Spleen (tissue), 11 donors: ENCODE measurements around the gene UROC1. TPM values are rescaled to one million over a fixed set of nuclear protein-coding genes. Genes with fewer than 3 reads are reported as not detected.
A peak's percentile ranks its signal among the peaks of the same experiment; 100 is the strongest.

Source experiments
- DNase-seq: peaks from one replicate; pipeline ENCODE4 v3.0.0-alpha.2; 2020
- H3K27ac ChIP-seq, 8 donors: fragments of 200-600 bp; sonication (generic) in 7 of 8; 1 replicate in 4 of 8; 2 replicates in 4 of 8; pipeline versions ENCODE4 v1.5.0 to v1.8.0; 2016 to 2021; ENCODE audit warnings: inconsistent platforms in 4 of 8, mild to moderate bottlenecking in 4 of 8, moderate library complexity in 1 of 8
- H3K27me3 ChIP-seq, 7 donors: fragments of 200-600 bp; sonication (generic) in 6 of 7; replicated peaks in 1 of 7; 1 replicate in 4 of 7; 2 replicates in 3 of 7; pipeline versions ENCODE4 v1.5.0 to v1.8.0; 2016 to 2021; ENCODE audit warnings: inconsistent platforms in 3 of 7, mild to moderate bottlenecking in 1 of 7
- H3K36me3 ChIP-seq, 6 donors: fragments of 200-600 bp; sonication (generic) in 5 of 6; 1 replicate in 4 of 6; 2 replicates in 2 of 6; pipeline versions ENCODE4 v1.5.0 to v1.8.0; 2016 to 2021; ENCODE audit warnings: inconsistent platforms in 2 of 6
- H3K4me1 ChIP-seq, 6 donors: fragments of 200-600 bp; sonication (generic) in 5 of 6; 1 replicate in 3 of 6; 2 replicates in 3 of 6; pipeline versions ENCODE4 v1.5.0 to v1.8.0; 2016 to 2021; ENCODE audit warnings: inconsistent platforms in 3 of 6
- H3K4me3 ChIP-seq, 8 donors: fragments of 200-600 bp; sonication (generic) in 7 of 8; 1 replicate in 4 of 8; 2 replicates in 4 of 8; pipeline versions ENCODE4 v1.5.0 to v1.8.0; 2016 to 2021; ENCODE audit warnings: inconsistent platforms in 4 of 8, mild to moderate bottlenecking in 4 of 8, moderate library complexity in 2 of 8
- H3K9me3 ChIP-seq, 8 donors: fragments of 200-600 bp; sonication (generic) in 7 of 8; 1 replicate in 4 of 8; 2 replicates in 4 of 8; pipeline versions ENCODE4 v1.5.0 to v1.8.0; 2016 to 2021; ENCODE audit warnings: inconsistent platforms in 4 of 8
- CTCF ChIP-seq, 11 experiments: fragments of 200-600 bp in 7 of 11; fragments of 450-650 bp in 4 of 11; sonication (generic) in 4 of 11; IDR thresholded peaks in 8 of 11; conservative IDR thresholded peaks in 3 of 11; 1 replicate in 7 of 11; 2 replicates in 4 of 11; pipeline versions ENCODE4 v1.4.0 to v1.8.0; 2016 to 2021; ENCODE audit warnings: antibody characterized with exemption in 11 of 11, inconsistent platforms in 4 of 11, mild to moderate bottlenecking in 1 of 11
- POLR2A ChIP-seq, 3 donors: fragments of 450-650 bp; IDR thresholded peaks; one replicate each; pipeline ENCODE4 v1.5.1; 2017; ENCODE audit warnings: antibody characterized with exemption in 3 of 3, mild to moderate bottlenecking in 1 of 3
- POLR2AphosphoS5 ChIP-seq, 3 donors: sonication (generic); formaldehyde crosslinking; IDR thresholded peaks; one replicate each; pipeline ENCODE4 v1.5.1; 2017; ENCODE audit warnings: antibody characterized with exemption in 3 of 3
- WGBS, 5 donors: extraction: QIAGEN DNeasy Blood & Tissue Kit in 3 of 5; methylation state at CpG; one replicate each; pipeline versions ENCODE4 v1.1.5 to v1.1.7; 2013 to 2018; 5-methylcytosine and 5-hydroxymethylcytosine counted together
- intact Hi-C: fragments of 100-400 bp; cut with DNase I; formaldehyde crosslinking; loops from one replicate; pipeline ENCODE4 v1.15.0; 2023; ENCODE audit warnings: low total_unique reads
- polyA plus RNA-seq, 3 donors: library from polyadenylated mRNA; stranded (reverse); fragments of 200-250 nt; gene quantifications; one replicate each; pipeline ENCODE4 v1.2.1, GENCODE V29; 2013
- total RNA-seq, 7 donors: library from RNA; depleted of rRNA in 3 of 7; stranded (reverse); fragments of >200 nt in 3 of 7; fragmentation: NEBNext Ultra II Directional in 4 of 7; extraction: Animal tissue kit (Norgen Biotek cat#: 25700) in 4 of 7; gene quantifications; one replicate each; pipeline versions ENCODE4 v1.1.0 to v1.2.1, GENCODE V29; 2016 to 2021
- donor health status: healthy with polysubstance abuse.
- donor health status: DM: no; HTN: no; CAD: no; lungs with moderate emphysema.
- donor health status: DM: no; HTN: no; CAD: no.
- donor health status: Bipolar disorder and iron deficiency.
- donor health status: healthy.
- donor health status: DM: no; HTN: no; CAD: no.
- donor health status: DM: yes; HTN: yes; CAD: no.

Gene UROC1
- total and polyA plus RNA-seq, 10 donors, result 0.02 to 0.16 (median 0.03) TPM; not detected in 6

DNA sequence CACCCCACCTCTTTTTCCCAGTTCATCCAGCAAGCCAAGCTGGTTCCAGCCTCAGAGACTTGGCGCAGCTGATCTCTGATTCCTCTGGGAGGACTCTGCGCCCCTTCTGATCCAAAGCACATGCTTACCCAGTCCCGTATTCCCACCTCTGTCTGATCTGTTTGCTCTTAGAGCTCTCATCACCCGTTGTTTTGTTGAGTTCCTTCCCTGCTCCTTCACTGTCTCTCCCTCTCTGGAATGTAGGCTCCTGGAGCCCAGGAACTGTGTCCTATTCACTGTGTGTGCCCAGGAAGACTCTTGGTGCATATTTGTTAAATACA is 40.6 kb downstream of the UROC1 start:
- Histone ChIP-seq H3K36me3 (peaks cover 0 to 2% (median under 1%) of the 10 kb centered on the region in 6 donors), H3K4me1 (peaks cover 26 to 63% (median 39%) of the 10 kb centered on the region in 6 donors), H3K9me3 (no peaks in the 10 kb centered on the region), H3K27me3 (no peaks in the 10 kb centered on the region), H3K4me3 (no peak overlapping the region), H3K27ac (peak overlapping the region in 2 of 8 donors; percentile 90 to 97)
- intact Hi-C loops, result no loop called here
- no peak for TF ChIP-seq CTCF (IDR thresholded peaks at IDR 0.05 in 8 of 11, conservative IDR thresholded peaks at IDR 0.05 in 3 of 11)
- no peak for TF ChIP-seq POLR2AphosphoS5 (IDR thresholded peaks at IDR 0.05)
- no peak for TF ChIP-seq POLR2A (IDR thresholded peaks at IDR 0.05)
- DNase-seq, result no peak
- WGBS, 5 donors, result 81 to 91% (median 87%) methylated on average over 4 of the region's 4 CpGs

GRCh38 chr3:126476166-126477060 is 41.2 kb downstream of the UROC1 start:
- Histone ChIP-seq H3K27me3 (no peaks in the 10 kb centered on the region), H3K4me3 (peak overlapping the region; percentile 43 to 90 (median 59)), H3K9me3 (no peaks in the 10 kb centered on the region), H3K27ac (peak overlapping the region; percentile 66 to 98 (median 90)), H3K36me3 (peaks cover 0 to 8% (median 5%) of the 10 kb centered on the region in 6 donors), H3K4me1 (peaks cover 32 to 63% (median 45%) of the 10 kb centered on the region in 6 donors)
- peak; percentile 96 for DNase-seq
- peak in 1 of 11 experiments; percentile 11 for TF ChIP-seq CTCF (IDR thresholded peaks at IDR 0.05 in 8 of 11, conservative IDR thresholded peaks at IDR 0.05 in 3 of 11)
- peak in 1 of 3 donors; percentile 47 for TF ChIP-seq POLR2A (IDR thresholded peaks at IDR 0.05)
- peak; percentile 80 to 88 (median 84) for TF ChIP-seq POLR2AphosphoS5 (IDR thresholded peaks at IDR 0.05)
- intact Hi-C loops, result no loop called here
- 15 to 22% (median 20%) methylated on average over 40 to 59 of the region's 66 CpGs for WGBS, 5 donors

DNA sequence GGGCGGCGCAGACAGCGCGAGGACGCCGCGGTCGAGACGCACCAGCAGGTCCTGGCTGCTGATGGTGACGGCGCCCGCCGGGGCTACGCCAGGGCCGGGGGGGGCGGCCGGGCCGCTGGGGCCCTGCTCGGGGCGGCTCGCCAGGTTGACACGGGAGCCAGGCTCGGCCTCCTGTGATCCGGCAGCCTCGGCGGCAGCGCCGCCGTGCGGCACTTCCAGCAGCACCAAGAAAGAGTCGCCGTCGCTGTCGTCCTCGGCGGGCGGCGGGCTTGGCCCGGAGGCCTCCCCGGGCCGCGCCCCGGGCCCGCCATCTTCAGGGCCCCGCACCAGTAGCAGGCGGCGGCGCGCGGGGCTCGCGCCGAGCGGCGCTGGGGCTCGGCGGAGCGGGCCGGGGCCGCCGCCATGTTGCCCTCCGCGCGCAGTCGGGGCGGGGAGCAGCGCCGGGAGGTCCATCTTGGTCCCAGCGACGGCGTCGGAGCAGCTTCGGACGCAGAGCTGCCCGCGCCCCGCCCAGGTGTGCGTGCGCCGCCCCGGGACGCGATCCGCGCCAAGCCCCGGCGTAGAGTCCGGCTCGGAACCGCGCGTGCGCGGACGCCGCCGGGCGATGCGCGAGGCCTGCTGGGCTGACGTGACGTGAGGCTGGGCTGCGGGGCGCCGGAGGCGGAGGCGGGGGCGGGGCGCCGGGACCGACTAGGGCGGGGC is 42.0 kb downstream of the UROC1 start, which contains the start of gene ZXDC:
Gene ZXDC, minus strand, starts transcription at position 479 of the 702 bp plus-strand sequence. Its CDS starts 26 bp downstream, at position 453.
- peaks cover 0 to 16% (median 13%) of the 10 kb centered on the region in 6 donors for H3K36me3 ChIP-seq
- peak within 1 kb of the TSS; percentile 72 to 98 (median 94) for H3K27ac ChIP-seq
- DNase-seq, result peak; percentile 99
- peak within 1 kb of the TSS; percentile 65 to 90 (median 70) for H3K4me3 ChIP-seq
- peak; percentile 59 to 90 (median 89) for TF ChIP-seq POLR2AphosphoS5 (IDR thresholded peaks at IDR 0.05)
- TF ChIP-seq POLR2A (IDR thresholded peaks at IDR 0.05), result peak in 2 of 3 donors; percentile 66 to 86
- peak in 6 of 11 experiments; percentile 26 to 66 (median 43) for TF ChIP-seq CTCF (IDR thresholded peaks at IDR 0.05 in 8 of 11, conservative IDR thresholded peaks at IDR 0.05 in 3 of 11)
- intact Hi-C loops, result no loop called here
- peaks cover 33 to 67% (median 51%) of the 10 kb centered on the region in 6 donors for H3K4me1 ChIP-seq
- H3K27me3 ChIP-seq, result no peaks in the 10 kb centered on the region
- 0 to 1% (median 0%) methylated on average over 45 to 112 of the region's 112 CpGs for WGBS, 5 donors
- no peaks in the 10 kb centered on the region for H3K9me3 ChIP-seq
